Muscle of leg (tissue), 11 donors: ENCODE results near the gene PRR36. TPM values are rescaled to one million over a fixed set of nuclear protein-coding genes. Genes with fewer than 3 reads are reported as not detected.

Experiments used
- DNase-seq: peaks from one replicate; pipeline ENCODE4 v3.0.0; 2013
- H3K27ac ChIP-seq: one replicate; pipeline ENCODE4 v1.5.1; 2013; ENCODE audit warnings: mild to moderate bottlenecking, low read length, control low read depth
- H3K27me3 ChIP-seq: one replicate; pipeline ENCODE4 v1.6.1; 2013; ENCODE audit warnings: low read length; ENCODE audit not compliant: control insufficient read depth, insufficient read depth
- H3K36me3 ChIP-seq: one replicate; pipeline ENCODE4 v1.6.1; 2013; ENCODE audit warnings: low read length; ENCODE audit not compliant: control insufficient read depth, insufficient read depth
- H3K4me1 ChIP-seq: one replicate; pipeline ENCODE4 v1.6.1; 2013; ENCODE audit warnings: low read length; ENCODE audit not compliant: control insufficient read depth, insufficient read depth
- H3K4me3 ChIP-seq: one replicate; pipeline ENCODE4 v1.5.1; 2013; ENCODE audit warnings: low read length, control low read depth
- H3K9me3 ChIP-seq: replicated peaks from 2 replicates; pipeline ENCODE4 v1.6.1; 2013; ENCODE audit warnings: low read depth, low read length; ENCODE audit not compliant: control insufficient read depth
- WGBS: methylation state at CpG from one replicate; pipeline ENCODE4 v1.1.5; 2013; ENCODE audit warnings: missing lambda C conversion rate; ENCODE audit not compliant: insufficient coverage; 5-methylcytosine and 5-hydroxymethylcytosine counted together
- polyA plus RNA-seq, 8 donors: library from polyadenylated mRNA; unstranded; fragments of 120-200 nt; gene quantifications; one replicate each; pipeline versions ENCODE4 v1.2.1 to v1.2.3, GENCODE V29; 2013; ENCODE audit warnings: inconsistent platforms in 1 of 8, low replicate concordance in 1 of 8; ENCODE audit not compliant: insufficient read length in 8 of 8, insufficient read depth in 1 of 8
- total RNA-seq: library from RNA; stranded (reverse); fragments of 120-200 nt; gene quantifications from one replicate; pipeline ENCODE4 v1.2.4, GENCODE V29; 2013

PRR36 gene
- total and polyA plus RNA-seq, 9 donors: 0.09 to 0.96 (median 0.34) TPM

DNA sequence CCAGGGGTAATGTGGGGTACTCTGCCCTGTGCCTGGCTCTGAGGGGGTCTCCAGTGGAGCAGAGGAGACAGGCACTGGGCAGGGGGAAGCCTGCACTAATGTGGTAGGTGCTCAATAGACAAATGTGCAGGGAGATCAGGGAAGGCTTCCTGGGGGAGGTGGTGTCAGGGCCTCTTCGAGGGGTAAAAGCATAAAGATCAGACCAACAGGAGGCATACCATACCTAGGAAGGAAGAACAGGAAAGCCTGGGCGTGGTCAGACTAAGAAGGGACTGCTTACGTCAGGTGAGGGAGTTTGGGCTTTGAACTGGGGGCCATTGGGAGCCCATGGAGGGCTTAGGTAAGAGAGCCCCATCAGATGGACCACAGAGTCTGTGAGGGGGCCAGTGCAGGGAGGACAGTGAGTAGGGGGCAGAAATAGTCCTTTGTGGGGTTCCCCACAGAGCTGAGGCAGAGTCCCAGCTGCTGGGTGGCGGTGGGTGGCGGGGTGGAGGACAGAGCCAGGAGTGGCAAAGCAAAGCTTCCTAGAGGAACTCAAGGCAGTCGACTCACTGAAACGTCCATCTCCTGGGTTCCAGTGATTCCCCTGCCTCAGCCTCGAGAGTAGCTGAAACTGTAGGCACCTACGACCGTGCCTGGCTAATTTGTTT, 8.8 kb downstream of the PRR36 start:
- H3K4me1 ChIP-seq: peaks cover 31% of the 10 kb centered on the region
- no peak overlapping the region for H3K4me3 ChIP-seq
- DNase-seq: no peak
- H3K27me3 ChIP-seq: peaks cover 72% of the 10 kb centered on the region
- H3K36me3 ChIP-seq: no peaks in the 10 kb centered on the region
- no peak overlapping the region for H3K27ac ChIP-seq
- 50% methylated on average over 10 of the region's 10 CpGs for WGBS
- no peaks in the 10 kb centered on the region for H3K9me3 ChIP-seq

DNA sequence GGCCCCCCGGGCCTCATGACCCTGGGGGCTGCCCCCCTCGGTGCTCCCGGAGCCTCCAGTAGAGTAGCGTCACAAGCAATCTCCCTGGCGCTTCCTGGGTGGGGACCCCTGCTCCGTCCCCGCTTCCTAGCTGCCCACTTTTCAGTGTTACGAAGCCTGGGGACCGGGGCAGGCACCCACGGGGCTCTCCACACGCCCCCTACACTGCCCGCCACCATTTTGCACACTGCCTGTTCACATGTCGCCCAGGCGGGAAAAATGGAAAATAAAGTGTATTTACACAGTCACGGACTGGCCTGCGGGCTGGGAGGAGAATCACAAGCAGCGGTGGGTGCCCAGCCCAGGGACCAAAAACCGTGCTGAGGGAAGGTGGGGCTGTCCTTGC, 9.5 kb downstream of the PRR36 start:
- Histone ChIP-seq H3K4me3 (no peak overlapping the region), H3K27me3 (peaks cover 72% of the 10 kb centered on the region), H3K27ac (no peak overlapping the region), H3K36me3 (peaks cover 2% of the 10 kb centered on the region), H3K4me1 (peaks cover 31% of the 10 kb centered on the region), H3K9me3 (no peaks in the 10 kb centered on the region)
- WGBS: 75% methylated on average over 13 of the region's 18 CpGs
- no peak for DNase-seq

DNA sequence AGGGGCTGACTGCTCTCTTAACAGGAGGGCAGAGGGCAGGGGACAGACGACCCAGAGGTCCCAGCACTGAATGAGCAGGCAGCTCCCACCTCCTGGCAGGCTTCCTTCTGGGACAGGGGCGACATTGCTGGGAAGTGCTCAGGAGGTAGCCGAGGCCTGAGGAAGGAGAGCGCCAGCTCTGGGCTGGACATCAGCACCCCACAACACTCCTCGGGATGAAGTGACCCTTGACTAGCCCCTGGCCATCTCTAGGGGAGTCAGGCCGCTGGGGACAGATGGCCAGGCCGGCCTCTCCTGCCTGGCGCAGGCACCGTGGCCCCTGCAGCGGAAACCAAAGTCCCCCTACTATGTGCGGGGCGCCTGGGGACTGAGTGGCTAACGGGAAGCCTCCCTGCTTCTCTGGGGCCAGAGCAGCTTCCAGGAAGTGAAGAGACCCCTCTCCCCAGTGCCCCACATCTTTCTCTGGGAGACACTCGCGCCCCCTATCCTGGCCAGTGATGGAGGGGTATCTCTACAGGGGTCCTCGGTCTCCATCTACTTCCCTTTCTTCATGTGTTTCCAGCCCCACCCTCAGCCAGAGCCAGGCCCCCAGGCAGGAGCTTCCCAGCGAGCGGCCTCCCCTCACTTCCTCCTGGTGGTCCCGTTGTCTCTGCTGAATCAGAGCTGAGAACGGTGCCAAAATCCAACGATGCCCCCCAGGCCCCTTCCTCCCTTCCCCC, 10.1 kb downstream of the PRR36 start:
- DNase-seq: no peak
- Histone ChIP-seq H3K36me3 (peaks cover 2% of the 10 kb centered on the region), H3K27me3 (peaks cover 72% of the 10 kb centered on the region), H3K9me3 (no peaks in the 10 kb centered on the region), H3K4me3 (no peak overlapping the region), H3K4me1 (peaks cover 27% of the 10 kb centered on the region), H3K27ac (no peak overlapping the region)
- 68% methylated on average over 17 of the region's 21 CpGs for WGBS

DNA sequence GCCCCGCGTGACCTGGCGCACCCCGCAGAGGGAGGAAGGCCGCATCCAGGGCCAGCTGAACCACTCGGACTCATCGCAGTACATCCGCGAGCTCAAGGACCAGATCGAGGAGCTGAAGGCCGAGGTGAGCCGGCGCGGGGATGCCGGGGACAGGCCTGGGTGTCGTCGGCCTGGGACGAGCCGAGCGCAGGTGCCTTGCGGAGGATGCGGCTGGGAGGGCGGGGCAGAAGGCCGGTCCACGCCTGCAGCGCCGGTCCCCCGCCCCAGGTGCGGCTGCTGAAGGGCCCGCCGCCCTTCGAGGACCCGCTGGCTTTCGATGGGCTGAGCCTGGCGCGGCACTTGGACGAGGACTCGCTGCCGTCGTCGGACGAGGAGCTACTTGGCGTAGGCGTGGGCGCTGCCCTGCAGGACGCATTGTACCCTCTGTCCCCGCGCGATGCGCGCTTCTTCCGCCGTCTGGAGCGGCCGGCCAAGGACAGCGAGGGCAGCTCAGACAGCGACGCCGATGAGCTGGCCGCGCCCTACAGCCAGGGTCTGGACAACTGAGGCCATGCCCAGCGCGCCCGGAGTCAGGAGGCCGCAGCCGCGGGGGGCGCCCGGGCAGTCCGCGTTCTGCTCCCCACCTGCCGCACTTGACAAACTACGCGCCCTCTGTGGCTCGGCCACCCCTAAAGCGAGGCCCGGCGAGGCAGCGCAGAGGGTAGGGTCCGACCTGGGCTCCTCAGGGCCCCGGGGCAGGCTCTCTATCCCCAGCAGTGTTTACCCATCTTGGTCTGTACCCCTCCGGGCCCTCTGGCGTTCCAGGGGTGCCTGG, 10.8 kb downstream of the PRR36 start:
- 47% methylated on average over 83 of the region's 83 CpGs for WGBS
- H3K36me3 ChIP-seq: peaks cover 2% of the 10 kb centered on the region
- no peak for DNase-seq

DNA sequence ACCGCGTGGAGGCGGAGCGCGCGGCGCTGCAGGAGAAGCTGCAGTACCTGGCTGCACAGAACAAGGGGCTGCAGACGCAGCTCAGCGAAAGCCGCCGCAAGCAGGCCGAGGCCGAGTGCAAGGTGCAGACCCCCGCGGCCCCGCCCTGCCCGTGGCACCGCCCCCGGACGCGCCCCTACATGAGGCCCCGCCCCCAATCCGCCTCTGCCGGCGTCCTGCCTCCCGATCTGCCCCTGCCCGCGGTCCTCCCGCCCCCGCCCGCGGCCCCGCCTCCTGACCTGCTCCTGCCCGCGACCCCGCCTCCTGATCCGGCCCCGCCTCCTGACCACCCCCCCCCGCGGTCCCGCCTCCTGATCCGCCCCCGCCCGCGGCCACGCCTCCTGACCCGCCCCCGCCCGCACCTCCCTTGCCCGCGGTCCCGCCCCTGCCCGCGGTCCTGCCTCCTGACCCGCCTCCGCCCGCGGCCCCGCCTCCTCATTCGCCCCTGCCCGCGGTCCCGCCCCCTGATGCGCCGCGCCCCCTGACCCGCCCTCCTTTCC, 11.7 kb downstream of the PRR36 start:
- peak; percentile 62 for DNase-seq
- no peaks in the 10 kb centered on the region for H3K9me3 ChIP-seq
- peak overlapping the region; percentile 8 for H3K4me3 ChIP-seq

More for the DNA sequence above, 10.8 kb downstream of the PRR36 start:
- H3K9me3 ChIP-seq: no peaks in the 10 kb centered on the region
- no peak overlapping the region for H3K27ac ChIP-seq
- peaks cover 67% of the 10 kb centered on the region for H3K27me3 ChIP-seq
- H3K4me1 ChIP-seq: peaks cover 21% of the 10 kb centered on the region
- H3K4me3 ChIP-seq: no peak overlapping the region

DNA sequence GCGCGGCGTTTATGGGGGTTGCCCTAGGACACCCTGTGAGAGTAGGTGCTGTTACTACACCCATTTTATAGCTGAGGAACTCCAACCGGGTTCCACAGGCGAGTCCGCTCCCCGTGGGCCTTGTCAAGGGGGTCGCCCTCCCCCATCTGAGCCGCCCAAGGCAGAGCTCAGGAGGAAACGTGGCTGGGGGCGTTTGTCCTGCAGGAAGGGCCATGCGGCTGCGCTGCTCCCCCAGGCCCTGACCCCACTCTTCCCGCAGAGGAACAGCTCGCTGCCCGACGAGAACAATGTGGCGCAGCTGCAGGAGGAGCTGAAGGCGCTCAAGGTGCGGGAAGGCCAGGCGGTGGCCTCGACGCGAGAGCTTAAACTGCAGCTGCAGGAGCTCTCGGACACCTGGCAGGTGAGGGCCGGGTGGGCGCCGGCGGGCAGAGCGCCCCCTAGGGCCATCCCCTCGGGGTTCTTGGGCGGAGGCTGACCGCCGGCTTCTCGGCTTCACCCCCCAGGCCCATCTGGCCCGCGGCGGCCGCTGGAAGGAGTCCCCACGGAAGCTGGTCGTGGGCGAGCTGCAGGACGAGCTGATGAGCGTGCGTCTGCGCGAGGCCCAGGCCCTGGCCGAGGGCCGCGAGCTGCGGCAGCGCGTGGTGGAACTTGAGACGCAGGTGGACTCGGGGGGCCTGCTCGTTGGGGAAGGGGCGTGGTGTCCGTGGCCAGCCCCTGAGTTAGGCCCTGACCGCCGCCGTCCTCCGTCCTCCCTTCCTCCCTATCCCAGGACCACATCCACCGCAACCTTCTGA, 12.4 kb downstream of the PRR36 start:
- H3K27me3 ChIP-seq: peaks cover 51% of the 10 kb centered on the region
- peak; percentile 36 for DNase-seq
- H3K36me3 ChIP-seq: peaks cover 2% of the 10 kb centered on the region
- WGBS: 16% methylated on average over 61 of the region's 63 CpGs
- H3K27ac ChIP-seq: no peak overlapping the region
- peak overlapping the region; percentile 8 for H3K4me3 ChIP-seq
- no peaks in the 10 kb centered on the region for H3K9me3 ChIP-seq
- H3K4me1 ChIP-seq: peaks cover 19% of the 10 kb centered on the region

More for the DNA sequence above, 11.7 kb downstream of the PRR36 start:
- peaks cover 58% of the 10 kb centered on the region for H3K27me3 ChIP-seq
- peaks cover 2% of the 10 kb centered on the region for H3K36me3 ChIP-seq
- 3% methylated on average over 24 of the region's 67 CpGs for WGBS
- peaks cover 19% of the 10 kb centered on the region for H3K4me1 ChIP-seq
- H3K27ac ChIP-seq: no peak overlapping the region

DNA sequence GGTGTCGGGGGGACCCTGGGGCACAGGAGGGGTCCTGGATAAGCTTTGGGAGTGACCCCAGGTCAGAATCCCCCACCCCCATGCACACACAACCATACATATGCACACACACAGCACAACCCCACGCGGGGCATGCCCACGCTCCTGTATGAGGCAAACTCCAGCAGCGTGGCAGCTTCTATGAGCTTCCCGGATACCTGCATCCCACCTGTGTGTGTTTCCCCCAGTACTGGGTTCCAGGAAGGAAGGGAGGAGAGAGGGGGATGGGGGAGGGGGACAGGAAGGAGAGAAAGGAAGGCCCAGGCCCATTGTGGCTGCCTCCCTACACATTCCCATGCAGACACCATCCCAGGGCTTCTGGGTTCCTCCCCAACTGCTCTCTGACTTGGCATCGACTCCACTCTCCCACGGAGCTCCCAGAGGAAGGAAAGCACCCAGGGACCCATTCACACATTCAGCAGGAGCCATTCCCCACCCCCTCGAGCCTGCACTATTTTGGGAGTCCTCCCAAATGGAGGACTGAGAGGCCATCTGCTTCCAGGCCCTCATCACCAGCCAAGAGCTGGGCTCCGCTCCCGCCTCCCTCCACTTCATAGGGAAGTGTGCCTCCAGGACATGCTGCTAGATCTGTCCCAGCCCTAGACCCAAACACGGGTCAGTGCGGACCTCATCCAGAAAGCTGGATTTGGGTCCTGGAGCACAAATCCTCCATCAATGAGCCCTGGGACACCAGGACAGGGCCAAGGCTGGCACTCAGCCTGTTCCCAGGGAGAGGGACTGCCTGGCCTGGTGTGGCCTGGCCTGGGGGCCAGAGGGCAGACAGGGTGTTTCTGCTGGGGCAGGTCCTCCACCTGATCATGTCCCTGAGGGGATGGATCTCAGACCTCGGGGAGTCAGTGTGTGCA, 13.2 kb downstream of the PRR36 start:
- H3K27ac ChIP-seq: no peak overlapping the region
- 31% methylated on average over 7 of the region's 14 CpGs for WGBS
- peak; percentile 78 for DNase-seq
- peaks cover 19% of the 10 kb centered on the region for H3K4me1 ChIP-seq
- H3K9me3 ChIP-seq: no peaks in the 10 kb centered on the region
- H3K27me3 ChIP-seq: peaks cover 47% of the 10 kb centered on the region
- H3K4me3 ChIP-seq: no peak overlapping the region
- H3K36me3 ChIP-seq: peaks cover 2% of the 10 kb centered on the region

DNA sequence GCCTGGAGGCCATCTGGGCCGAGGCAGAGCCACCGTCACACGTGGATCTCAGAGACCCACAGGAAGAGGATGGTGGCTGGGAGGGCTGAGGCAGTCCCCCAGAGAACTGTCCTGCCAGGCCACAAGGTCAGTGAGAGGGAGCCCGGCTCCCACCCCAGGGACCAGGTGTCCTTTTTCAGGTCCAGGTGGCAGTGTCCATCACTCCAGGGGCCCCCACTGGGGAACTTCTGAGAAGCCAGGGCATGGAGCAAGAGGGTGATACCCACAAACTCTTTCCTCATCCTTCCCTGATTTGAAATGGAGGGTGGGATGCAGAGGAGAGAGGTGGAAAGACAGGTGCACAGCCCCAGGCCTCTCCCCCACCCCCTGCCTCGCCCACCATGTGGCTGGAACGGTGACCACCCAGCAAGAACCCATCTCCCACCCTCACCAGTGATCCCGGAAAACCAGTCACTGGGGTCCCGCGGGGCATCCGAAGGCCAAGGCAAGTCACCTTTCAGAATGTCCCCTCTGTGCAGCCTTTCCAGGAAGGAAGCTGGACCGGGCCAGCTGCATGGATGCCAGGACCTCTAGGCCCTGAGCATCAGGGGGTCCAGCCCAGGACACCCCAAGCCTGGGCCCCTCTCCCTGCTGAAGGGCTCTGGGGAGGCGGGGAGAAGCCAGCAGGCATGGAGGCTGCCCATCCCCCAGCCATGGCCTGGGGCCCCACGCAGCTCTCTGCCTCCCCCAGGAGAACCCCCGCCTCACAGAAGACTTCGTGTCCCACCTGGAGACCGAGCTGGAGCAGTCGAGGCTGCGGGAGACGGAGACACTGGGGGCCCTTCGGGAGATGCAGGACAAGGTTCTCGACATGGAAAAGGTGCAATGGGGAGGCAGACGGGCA, 14.1 kb downstream of the PRR36 start:
- Histone ChIP-seq H3K36me3 (peaks cover 2% of the 10 kb centered on the region), H3K4me1 (peaks cover 19% of the 10 kb centered on the region), H3K9me3 (no peaks in the 10 kb centered on the region), H3K4me3 (no peak overlapping the region), H3K27ac (no peak overlapping the region), H3K27me3 (peaks cover 40% of the 10 kb centered on the region)
- no peak for DNase-seq
- 79% methylated on average over 17 of the region's 22 CpGs for WGBS
